Measurements from ENCODE around the gene FPR2.
"Not testable (repeated sequence)": the region's sequence is repeated elsewhere in the genome, so short reads cannot be mapped to it uniquely, and the experiment has no call there.

The FPR2 gene

GRCh38 chr19:51737924-51738323 is 23.1 kb upstream of the FPR2 start:
- no peak for DNase-seq
- in situ Hi-C loops (cut with HindIII; ENCODE audit: low pct_ligation_motif_present, low pct_unique_long_range_greater_than_20kb, low sequenced_read_pairs) = no loop called here

- in situ Hi-C loops (cut with HindIII; ENCODE audit: low pct_ligation_motif_present, low pct_unique_long_range_greater_than_20kb, low sequenced_read_pairs); DNase-seq: not testable (repeated sequence)
These were observed 22.5 kb upstream of the FPR2 start for GRCh38 chr19:51738523-51738922.

- DNase-seq = peak; percentile 19
- in situ Hi-C loops (cut with HindIII; ENCODE audit: low pct_ligation_motif_present, low pct_unique_long_range_greater_than_20kb, low sequenced_read_pairs) = no loop called here
These were observed 21.3 kb upstream of the FPR2 start for GRCh38 chr19:51739466-51740213.

- no peak for DNase-seq
- in situ Hi-C loops (cut with HindIII; ENCODE audit: low pct_ligation_motif_present, low pct_unique_long_range_greater_than_20kb, low sequenced_read_pairs) = no loop called here
These were observed 20.6 kb upstream of the FPR2 start for GRCh38 chr19:51740356-51740755.

- DNase-seq = peak; percentile 75
- in situ Hi-C loops (cut with HindIII; ENCODE audit: low pct_ligation_motif_present, low pct_unique_long_range_greater_than_20kb, low sequenced_read_pairs) = no loop called here
These were observed 18.2 kb upstream of the FPR2 start for GRCh38 chr19:51742789-51743188.

GRCh38 chr19:51743405-51743804 is 17.6 kb upstream of the FPR2 start:
- in situ Hi-C loops (cut with HindIII; ENCODE audit: low pct_ligation_motif_present, low pct_unique_long_range_greater_than_20kb, low sequenced_read_pairs) = no loop called here
- DNase-seq = peak; percentile 54

GRCh38 chr19:51746731-51747130 is 14.2 kb upstream of the FPR2 start:
- in situ Hi-C loops (cut with HindIII; ENCODE audit: low pct_ligation_motif_present, low pct_unique_long_range_greater_than_20kb, low sequenced_read_pairs) = no loop called here

GRCh38 chr19:51749979-51750378 is 11.0 kb upstream of the FPR2 start:
- in situ Hi-C loops (cut with HindIII; ENCODE audit: low pct_ligation_motif_present, low pct_unique_long_range_greater_than_20kb, low sequenced_read_pairs) = no loop called here
- DNase-seq = peak; percentile 16

More at GRCh38 chr19:51746731-51747130, 14.2 kb upstream of the FPR2 start:
- no peak for DNase-seq

GRCh38 chr19:51750400-51751094 is 10.4 kb upstream of the FPR2 start:
- no peak for DNase-seq
- in situ Hi-C loops (cut with HindIII; ENCODE audit: low pct_ligation_motif_present, low pct_unique_long_range_greater_than_20kb, low sequenced_read_pairs) = no loop called here

GRCh38 chr19:51751655-51752054 is 9.3 kb upstream of the FPR2 start, which contains the start of gene FPR1:
Gene FPR1 (minus strand): TSS chr19:51751878. CDS start chr19:51746994, 4,884 bp downstream.
- peak; percentile 6 for DNase-seq
- in situ Hi-C loops (cut with HindIII; ENCODE audit: low pct_ligation_motif_present, low pct_unique_long_range_greater_than_20kb, low sequenced_read_pairs) = no loop called here

- DNase-seq = no peak
- in situ Hi-C loops (cut with HindIII; ENCODE audit: low pct_ligation_motif_present, low pct_unique_long_range_greater_than_20kb, low sequenced_read_pairs) = no loop called here
These were observed 6.9 kb upstream of the FPR2 start for GRCh38 chr19:51754109-51754508.

GRCh38 chr19:51754770-51755169 is 6.2 kb upstream of the FPR2 start:
- DNase-seq = no peak
- in situ Hi-C loops (cut with HindIII; ENCODE audit: low pct_ligation_motif_present, low pct_unique_long_range_greater_than_20kb, low sequenced_read_pairs) = no loop called here

- in situ Hi-C loops (cut with HindIII; ENCODE audit: low pct_ligation_motif_present, low pct_unique_long_range_greater_than_20kb, low sequenced_read_pairs) = no loop called here
- no peak for DNase-seq
These were observed 5.4 kb upstream of the FPR2 start for GRCh38 chr19:51755571-51755970.

- in situ Hi-C loops (cut with HindIII; ENCODE audit: low pct_ligation_motif_present, low pct_unique_long_range_greater_than_20kb, low sequenced_read_pairs) = no loop called here
- no peak for DNase-seq
These were observed 716 bp downstream of the FPR2 start for GRCh38 chr19:51761696-51762095.

GRCh38 chr19:51765086-51765485 is 4.1 kb downstream of the FPR2 start:
- in situ Hi-C loops (cut with HindIII; ENCODE audit: low pct_ligation_motif_present, low pct_unique_long_range_greater_than_20kb, low sequenced_read_pairs) = no loop called here

GRCh38 chr19:51766461-51766860 is 5.5 kb downstream of the FPR2 start:
- no peak for DNase-seq

More at GRCh38 chr19:51765086-51765485, 4.1 kb downstream of the FPR2 start:
- no peak for DNase-seq

GRCh38 chr19:51771376-51772130 is 10.6 kb downstream of the FPR2 start:
- DNase-seq = no peak
- in situ Hi-C loops (cut with HindIII; ENCODE audit: low pct_ligation_motif_present, low pct_unique_long_range_greater_than_20kb, low sequenced_read_pairs) = no loop called here

More at GRCh38 chr19:51766461-51766860, 5.5 kb downstream of the FPR2 start:
- in situ Hi-C loops (cut with HindIII; ENCODE audit: low pct_ligation_motif_present, low pct_unique_long_range_greater_than_20kb, low sequenced_read_pairs) = no loop called here

- in situ Hi-C loops (cut with HindIII; ENCODE audit: low pct_ligation_motif_present, low pct_unique_long_range_greater_than_20kb, low sequenced_read_pairs) = no loop called here
- no peak for DNase-seq
These were observed 12.0 kb downstream of the FPR2 start for GRCh38 chr19:51772977-51773376.

GRCh38 chr19:51776561-51776960 is 15.6 kb downstream of the FPR2 start:
- DNase-seq; in situ Hi-C loops (cut with HindIII; ENCODE audit: low pct_ligation_motif_present, low pct_unique_long_range_greater_than_20kb, low sequenced_read_pairs): not testable (repeated sequence)

All from ACHN (cell line).